Measurements from ENCODE around the gene LMF1. TPM values are rescaled to one million over a fixed set of nuclear protein-coding genes. Genes with fewer than 3 reads are reported as not detected.

The LMF1 gene
- polyA plus RNA-seq, 4 donors: 14.6 to 26.5 (median 21.0) TPM

DNA sequence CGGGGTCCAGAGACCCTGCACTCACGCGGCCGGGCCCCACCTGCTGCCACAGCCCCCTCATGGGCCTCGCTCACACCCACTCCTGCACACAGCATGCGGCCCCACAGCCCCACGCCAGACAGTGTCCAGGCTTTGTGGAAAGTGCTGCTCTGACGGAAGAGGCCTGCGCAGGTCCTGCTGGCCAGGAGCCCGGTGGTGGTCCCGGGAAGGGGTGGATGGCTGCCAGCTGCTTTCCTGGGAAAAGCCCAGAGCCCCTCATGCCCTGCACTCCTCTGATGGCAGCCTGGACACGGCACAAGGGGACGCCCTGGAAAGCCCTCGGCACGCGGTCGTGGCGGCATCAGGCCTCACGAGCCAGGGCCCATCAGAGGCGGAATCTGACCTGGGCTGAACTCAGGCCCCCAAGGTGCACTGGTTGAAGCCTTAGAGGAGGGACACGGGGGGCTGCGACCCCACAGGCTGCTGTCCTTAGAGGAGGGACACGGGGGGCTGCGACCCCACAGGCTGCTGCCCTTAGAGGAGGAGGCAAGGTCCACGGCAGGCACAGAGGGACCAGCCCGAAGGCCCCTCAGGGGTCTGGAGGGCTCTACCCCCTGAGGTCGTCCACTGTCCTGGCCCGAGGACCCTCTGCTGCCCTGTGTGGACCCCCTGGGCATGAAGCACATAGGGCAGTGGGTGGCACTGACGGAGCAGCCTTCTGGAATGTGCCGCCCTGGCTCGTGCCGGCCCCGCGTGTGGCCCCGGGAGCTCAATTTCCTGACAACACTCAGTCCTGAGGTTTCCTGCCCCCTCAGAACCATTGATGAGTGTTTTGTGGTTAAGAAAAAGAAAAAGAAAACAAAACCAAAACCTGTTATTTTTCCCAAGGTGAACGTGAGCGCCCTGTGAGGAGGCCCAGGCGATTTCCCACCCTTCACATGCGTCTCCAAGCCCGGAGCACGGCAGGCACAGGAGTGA, 32.9 kb upstream of the LMF1 start:
- no peak for DNase-seq (ENCODE audit: low read depth in 4 of 4, low spot score in 2 of 4)

DNA sequence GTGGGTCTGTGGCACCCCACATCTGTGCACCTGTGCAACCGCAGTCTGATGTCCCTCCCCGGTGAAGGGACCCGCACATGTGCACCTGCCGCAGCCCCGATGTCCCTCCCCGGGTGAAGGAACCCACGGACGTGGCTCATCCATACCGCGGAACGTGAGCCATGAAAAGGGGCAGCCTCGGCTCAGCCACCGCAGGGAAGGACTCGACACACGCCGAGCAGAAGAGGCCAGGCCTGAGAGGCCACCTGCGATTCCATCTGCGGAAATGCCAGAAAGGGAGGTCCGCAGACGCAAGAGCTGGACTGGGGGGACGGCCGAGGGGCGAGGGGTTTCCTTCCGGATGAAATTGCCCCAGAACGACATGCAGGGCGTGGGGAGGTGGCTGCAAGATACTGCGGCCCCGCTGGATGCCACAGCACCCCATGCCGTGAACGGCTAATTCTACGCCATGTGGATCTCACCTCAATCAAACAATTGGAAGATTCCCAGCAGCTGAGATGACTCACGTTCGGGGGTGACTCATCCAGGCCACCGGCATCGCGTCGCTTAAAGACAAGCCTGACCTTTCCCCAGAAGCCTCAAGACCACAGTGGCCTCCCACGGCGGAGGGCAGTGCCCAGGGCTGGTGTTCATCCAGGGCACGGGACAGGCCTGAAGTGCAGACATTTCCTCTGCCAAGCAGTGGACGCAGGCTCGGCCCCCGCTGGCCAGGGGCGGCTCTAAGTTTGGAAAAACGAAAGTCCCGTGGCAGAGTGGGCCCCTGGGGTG, 31.8 kb upstream of the LMF1 start:
- no peak for DNase-seq (ENCODE audit: low read depth in 4 of 4, low spot score in 2 of 4)

DNA sequence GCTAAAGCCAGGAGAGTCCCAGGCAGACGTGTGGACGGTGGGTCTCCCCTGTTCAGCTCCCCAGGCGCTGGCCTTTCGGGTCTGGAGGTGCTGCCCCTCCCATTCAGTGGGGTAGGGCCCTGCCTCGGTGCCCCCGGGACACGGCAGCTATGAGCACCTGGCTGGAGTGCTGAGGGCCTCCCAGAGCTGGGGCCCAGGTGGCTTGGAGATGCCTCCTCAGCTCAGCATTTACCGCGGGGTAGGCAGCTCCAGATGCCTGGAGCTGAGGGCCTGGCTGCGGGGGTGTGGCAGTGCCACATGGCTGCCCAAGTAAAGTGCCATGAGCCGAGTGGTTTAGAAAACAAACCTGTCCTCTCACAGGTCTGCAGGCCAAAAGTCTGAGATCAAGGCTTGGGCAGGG, 30.3 kb upstream of the LMF1 start:
- no peak for DNase-seq (ENCODE audit: low read depth in 4 of 4, low spot score in 2 of 4)

- DNase-seq (ENCODE audit: low read depth in 4 of 4, low spot score in 2 of 4): no peak
Measured at GRCh38 chr16:1000608-1001007, 29.8 kb upstream of the LMF1 start.

DNA sequence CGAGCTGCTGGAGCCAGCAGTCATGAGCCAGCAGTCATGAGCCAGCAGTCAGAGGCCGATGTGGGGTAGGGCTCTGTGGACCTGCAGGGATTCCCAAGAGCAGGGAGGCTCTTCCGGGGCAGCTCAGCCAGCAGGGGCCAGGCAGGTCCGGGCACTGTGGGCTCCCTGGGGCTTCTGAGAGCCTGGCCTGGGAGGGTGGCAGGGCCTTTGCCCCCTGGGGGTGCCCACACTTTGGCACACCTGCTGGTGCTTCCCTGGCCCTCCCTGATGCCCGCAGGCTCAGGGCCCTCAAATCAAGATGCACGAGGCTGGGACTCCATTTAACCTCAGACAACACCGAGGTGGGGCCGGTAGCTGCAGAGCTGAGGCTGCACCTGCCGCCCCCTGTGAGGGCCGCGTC, 28.9 kb upstream of the LMF1 start:
- no peak for DNase-seq (ENCODE audit: low read depth in 4 of 4, low spot score in 2 of 4)

DNA sequence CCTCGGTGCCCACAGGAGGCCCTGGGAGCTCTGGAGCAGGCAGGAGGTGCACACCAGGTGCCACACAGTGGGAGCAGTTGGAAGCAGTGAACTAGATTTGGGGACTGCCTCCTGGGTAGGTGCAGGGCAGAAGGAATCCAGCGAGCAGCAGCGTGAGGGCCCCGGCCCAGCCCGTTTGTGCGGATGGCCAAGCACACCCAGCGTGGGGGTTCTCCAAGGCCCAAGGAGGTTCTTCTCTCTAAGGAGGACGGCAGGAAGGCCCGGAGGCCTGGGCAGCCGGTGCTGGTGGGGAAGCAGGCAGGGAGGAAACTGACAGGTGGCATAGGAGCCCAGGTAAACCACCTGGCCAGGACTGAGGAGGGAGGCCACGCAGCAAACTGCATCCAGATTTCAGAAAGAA, 27.8 kb upstream of the LMF1 start:
- no peak for DNase-seq (ENCODE audit: low read depth in 4 of 4, low spot score in 2 of 4)

DNA sequence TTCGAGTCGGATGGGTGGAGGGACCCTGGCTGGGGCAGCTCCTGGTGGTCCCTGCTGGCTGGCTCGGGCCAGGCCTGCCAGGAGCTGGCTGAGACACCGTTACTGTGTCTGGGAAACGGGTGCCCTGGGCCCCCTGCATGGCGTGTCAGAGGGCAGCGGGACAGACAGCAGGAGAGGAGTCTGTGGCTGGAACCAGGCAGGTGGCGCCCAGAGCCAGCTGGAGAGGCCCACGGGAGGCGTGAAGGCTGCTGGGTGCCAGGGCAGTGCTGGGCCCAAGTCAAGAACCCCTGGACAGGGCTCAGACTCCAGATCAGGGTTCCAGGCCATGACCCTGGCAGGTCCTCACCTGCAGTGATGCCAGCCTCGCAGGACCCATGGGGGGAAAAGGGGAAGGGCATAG, 27.4 kb upstream of the LMF1 start:
- no peak for DNase-seq (ENCODE audit: low read depth in 4 of 4, low spot score in 2 of 4)

GRCh38 chr16:997440-998051, 26.8 kb upstream of the LMF1 start:
- no peak for DNase-seq (ENCODE audit: low read depth in 4 of 4, low spot score in 2 of 4)

- no peak for DNase-seq (ENCODE audit: low read depth in 4 of 4, low spot score in 2 of 4)
Measured at GRCh38 chr16:996681-997080, 25.9 kb upstream of the LMF1 start.

GRCh38 chr16:995783-996182, 25.0 kb upstream of the LMF1 start:
- DNase-seq (ENCODE audit: low read depth in 4 of 4, low spot score in 2 of 4): no peak

GRCh38 chr16:995087-995486, 24.3 kb upstream of the LMF1 start:
- no peak for DNase-seq (ENCODE audit: low read depth in 4 of 4, low spot score in 2 of 4)

GRCh38 chr16:993731-994130, 22.9 kb upstream of the LMF1 start:
- DNase-seq (ENCODE audit: low read depth in 4 of 4, low spot score in 2 of 4): no peak

DNA sequence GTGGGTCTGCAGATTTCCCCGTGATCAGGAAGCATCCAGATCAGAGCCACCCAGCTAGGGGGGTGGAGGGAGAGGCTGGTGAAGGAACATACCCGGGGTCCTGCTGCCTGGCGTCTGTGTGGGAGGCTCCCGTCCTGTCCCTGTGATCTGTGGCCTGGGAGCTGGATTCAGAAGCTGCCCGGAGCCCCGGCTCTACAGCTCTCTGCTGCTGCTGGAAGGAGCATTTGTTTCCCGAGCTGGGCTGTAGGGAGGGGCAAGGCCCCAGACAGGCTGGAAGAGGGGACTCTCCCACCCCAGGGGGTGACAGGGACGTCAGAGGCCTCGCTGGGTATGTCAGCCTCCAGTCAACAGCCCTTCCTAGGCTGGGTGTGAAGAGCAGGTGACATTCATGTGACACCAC, 21.0 kb upstream of the LMF1 start:
- DNase-seq (ENCODE audit: low read depth in 4 of 4, low spot score in 2 of 4): no peak

DNA sequence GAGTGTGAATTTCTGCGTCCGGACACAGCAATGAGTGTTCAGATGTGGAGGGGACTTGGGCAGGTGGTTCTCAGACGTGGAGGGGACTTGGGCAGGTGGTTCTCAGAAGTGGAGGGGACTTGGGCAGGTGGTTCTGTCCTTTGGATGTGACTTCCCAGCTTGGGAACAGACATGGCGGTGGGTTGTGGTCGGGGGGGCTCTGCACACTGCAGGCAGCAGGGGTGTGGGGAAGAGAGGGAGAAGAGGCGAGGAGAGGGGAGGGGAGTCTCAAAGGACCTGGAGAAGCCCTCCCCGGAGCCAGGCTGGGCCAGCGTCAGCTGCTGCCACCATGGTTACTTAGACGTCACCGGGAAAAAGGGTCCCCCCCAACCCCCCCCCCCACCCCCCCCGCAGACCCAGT, 20.6 kb upstream of the LMF1 start:
- DNase-seq (ENCODE audit: low read depth in 4 of 4, low spot score in 2 of 4): no peak

DNA sequence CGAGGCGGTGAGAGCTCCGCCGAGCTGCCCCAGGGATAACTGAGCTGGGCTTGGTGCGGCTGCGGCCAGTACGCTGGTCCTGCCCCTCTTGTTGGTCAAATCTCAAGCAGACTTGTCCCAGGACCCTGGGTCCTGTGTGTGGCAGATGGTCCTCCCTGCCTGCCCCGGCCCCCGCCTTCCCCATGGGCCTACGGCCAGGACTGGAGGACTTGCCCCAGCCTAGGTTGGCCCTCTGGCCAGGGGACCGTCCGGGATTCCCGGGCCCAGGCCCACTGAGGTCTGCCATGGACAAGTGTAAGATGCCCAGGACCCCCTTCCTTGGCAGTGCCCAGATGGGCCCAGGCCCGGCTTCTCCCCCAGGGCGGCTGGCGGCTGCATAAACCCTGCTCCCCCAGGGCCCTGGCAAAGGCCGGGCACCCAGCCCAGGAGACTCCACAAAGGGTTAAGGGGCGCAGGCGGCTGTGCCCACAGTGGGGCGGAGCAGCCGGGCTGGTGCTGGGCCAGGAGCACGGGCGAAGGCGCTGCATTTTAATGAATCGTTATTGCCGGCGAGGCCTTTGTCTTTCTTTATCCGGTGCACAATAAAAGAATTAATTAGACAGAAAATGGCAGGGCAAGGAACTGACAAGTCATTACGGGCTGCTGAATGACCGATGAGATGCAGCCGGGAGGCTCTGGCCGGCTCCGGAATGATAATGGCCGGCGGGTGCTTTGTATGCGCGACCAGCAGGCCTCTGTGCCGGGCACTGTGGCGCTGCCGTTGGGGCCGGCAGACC, 19.9 kb upstream of the LMF1 start:
- no peak for DNase-seq (ENCODE audit: low read depth in 4 of 4, low spot score in 2 of 4)

- DNase-seq (ENCODE audit: low read depth in 4 of 4, low spot score in 2 of 4): no peak
Measured at GRCh38 chr16:989354-989814, 18.6 kb upstream of the LMF1 start.

DNA sequence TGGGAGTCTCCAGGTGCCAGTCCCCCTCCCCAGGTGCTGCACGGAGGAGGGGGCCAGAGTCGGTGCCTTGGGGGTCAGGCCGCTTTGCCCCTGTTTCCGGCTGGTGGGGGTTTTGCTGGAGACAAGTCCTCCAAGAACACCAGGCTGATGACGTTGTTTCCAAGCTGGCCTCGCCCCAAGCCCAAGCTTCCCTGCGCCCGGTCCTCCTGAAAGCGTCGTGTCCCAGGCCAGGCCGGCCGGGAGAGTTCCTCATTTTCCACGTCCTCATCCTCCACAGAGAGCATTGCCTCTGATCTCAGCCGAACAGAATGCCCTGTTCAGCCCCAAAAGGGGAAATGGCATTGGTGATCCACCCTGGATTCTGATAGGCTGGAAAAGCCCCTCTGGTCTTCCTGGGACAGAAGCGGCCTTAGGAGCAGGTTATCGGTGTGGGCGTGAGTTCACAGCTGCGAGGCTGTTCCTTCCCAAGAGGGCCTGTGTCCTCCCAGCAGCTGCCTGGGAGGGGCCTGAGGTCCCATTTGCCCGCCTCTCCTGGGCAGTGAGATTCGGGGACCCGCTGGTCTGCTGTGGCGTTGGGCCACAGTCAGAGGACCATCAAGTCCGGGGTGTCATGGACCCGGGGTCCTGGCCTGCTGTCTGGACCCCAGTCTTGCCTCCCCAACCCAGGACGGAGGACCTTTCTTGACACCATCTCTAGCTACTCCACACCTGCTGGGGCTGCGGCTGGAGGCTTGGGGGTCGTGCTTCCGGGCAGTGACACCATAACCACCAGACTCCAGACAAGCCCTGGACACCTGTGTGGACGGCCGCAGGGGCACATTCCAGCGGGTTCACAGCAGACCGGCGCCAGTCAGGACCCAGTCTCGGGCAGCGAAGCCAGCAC, 17.9 kb upstream of the LMF1 start:
- DNase-seq (ENCODE audit: low read depth in 4 of 4, low spot score in 2 of 4): no peak

DNA sequence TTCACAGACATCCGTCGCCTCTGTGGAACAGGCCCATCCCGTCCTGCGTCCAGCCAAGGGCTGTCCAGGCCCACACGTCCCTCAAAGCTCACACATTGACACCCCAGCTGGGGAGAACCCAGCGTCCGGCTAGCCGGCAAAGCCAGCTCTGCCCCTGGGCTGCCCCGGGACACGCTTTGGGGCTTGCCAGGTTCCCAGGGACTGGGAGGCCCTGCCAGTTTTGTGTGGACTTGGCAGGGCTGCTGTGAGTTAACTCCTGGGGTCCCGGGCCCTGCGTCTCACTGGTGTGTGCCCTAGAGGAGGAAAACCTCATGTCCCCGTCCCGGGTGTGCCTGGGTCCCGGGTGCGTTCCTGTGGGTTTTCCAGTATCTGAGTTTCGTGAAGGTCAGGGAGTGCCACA, 17.1 kb upstream of the LMF1 start:
- no peak for DNase-seq (ENCODE audit: low read depth in 4 of 4, low spot score in 2 of 4)

DNA sequence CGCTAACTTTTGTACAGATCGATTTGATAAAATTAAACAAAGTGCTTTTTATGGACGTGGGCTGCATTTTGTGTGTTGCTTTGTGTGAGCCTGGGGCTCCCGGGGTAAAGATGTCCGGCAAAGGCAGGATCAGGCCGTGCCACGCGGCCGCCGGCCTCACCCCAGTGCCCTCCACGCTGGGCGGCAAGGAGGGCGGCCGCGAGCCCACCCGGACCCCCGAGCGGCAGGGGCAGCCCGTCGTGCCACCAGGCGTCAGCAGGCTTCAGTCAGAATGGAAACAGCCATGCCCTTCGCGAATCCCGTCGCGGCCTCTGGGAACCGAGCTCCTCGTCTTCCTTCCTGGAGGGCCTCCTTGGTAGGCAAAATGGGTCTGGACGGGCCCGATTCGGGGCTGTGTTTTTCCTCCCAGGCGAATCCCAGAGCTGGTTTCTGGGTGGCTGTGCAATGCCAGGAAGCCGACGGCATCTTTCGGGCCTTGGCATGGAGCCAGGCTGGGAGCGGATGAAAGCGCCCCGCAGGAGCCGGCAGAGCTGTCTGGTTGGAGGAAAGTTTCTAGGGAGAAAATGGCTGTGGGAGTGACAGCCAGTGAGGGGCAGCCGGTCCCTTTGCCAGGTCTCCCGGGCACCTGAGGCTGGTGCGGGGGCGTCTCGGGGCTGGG, 16.3 kb upstream of the LMF1 start:
- no peak for DNase-seq (ENCODE audit: low read depth in 4 of 4, low spot score in 2 of 4)

Data from left renal cortex interstitium (tissue), 4 donors.